Measurements from ENCODE around the gene MAEL.

- TF ChIP-seq CTCF (IDR thresholded peaks at IDR 0.05; ENCODE audit: poor library complexity) (no peak), EZH2phosphoT487 (IDR thresholded peaks at IDR 0.05; ENCODE audit: low read depth, severe bottlenecking, unreplicated experiment) (no peak)
Observed at GRCh38 chr1:167022384-167022783, 33.3 kb downstream of the MAEL start.
